Smooth muscle cell (in vitro differentiated cells): Measurements from ENCODE around the gene MARK2. TPM values are rescaled to one million over a fixed set of nuclear protein-coding genes. Genes with fewer than 3 reads are reported as not detected.

Experiments used
- DNase-seq: peaks from one replicate; lab custom pipeline; 2025; ENCODE audit not compliant: unreplicated experiment; lab: John Stamatoyannopoulos, UW
- H2AFZ ChIP-seq: fragments of 200-600 bp; sonication (generic); 2 replicates; pipeline ENCODE4 v1.6.0; 2016; ENCODE audit warnings: antibody characterized with exemption, low read depth, mild to moderate bottlenecking
- H3F3A ChIP-seq: fragments of 200-600 bp; sonication (generic); 2 replicates; pipeline ENCODE4 v1.6.0; 2017; ENCODE audit warnings: antibody characterized with exemption, low read depth
- H3K27ac ChIP-seq: fragments of 200-600 bp; sonication (generic); 2 replicates; pipeline ENCODE4 v1.5.1; 2016; ENCODE audit warnings: low read depth, mild to moderate bottlenecking
- H3K27me3 ChIP-seq: fragments of 200-600 bp; sonication (generic); 2 replicates; pipeline ENCODE4 v1.6.1; 2016; ENCODE audit warnings: low read depth, mild to moderate bottlenecking
- H3K36me3 ChIP-seq: fragments of 200-600 bp; sonication (generic); 2 replicates; pipeline ENCODE4 v1.5.1; 2016; ENCODE audit warnings: low read depth
- H3K4me1 ChIP-seq: fragments of 200-600 bp; sonication (generic); 2 replicates; pipeline ENCODE4 v1.5.1; 2016; ENCODE audit warnings: low read depth
- H3K4me2 ChIP-seq: fragments of 200-600 bp; sonication (generic); 2 replicates; pipeline ENCODE4 v1.6.0; 2016; ENCODE audit warnings: mild to moderate bottlenecking
- H3K4me3 ChIP-seq: fragments of 200-600 bp; sonication (generic); 2 replicates; pipeline ENCODE4 v1.5.1; 2016; ENCODE audit warnings: mild to moderate bottlenecking
- H3K79me2 ChIP-seq: fragments of 200-600 bp; sonication (generic); 2 replicates; pipeline ENCODE4 v1.6.0; 2016; ENCODE audit warnings: low read depth, mild to moderate bottlenecking
- H3K9ac ChIP-seq: fragments of 200-600 bp; sonication (generic); 2 replicates; pipeline ENCODE4 v1.6.0; 2016; ENCODE audit warnings: low read depth
- H3K9me3 ChIP-seq: fragments of 200-600 bp; sonication (generic); replicated peaks from 2 replicates; pipeline ENCODE4 v1.5.1; 2016; ENCODE audit warnings: low read depth
- H4K20me1 ChIP-seq: fragments of 200-600 bp; sonication (generic); 2 replicates; pipeline ENCODE4 v1.6.0; 2016; ENCODE audit warnings: low read depth
- WGBS: methylation state at CpG from one replicate; pipeline ENCODE4 v1.1.7; 2016; ENCODE audit warnings: low lambda C conversion rate; 5-methylcytosine and 5-hydroxymethylcytosine counted together
- polyA plus RNA-seq: library from polyadenylated mRNA; unstranded; fragments of >200 nt; fragmentation: Nextera tagmentation; extraction: Ambion mirVana; gene quantifications from 2 replicates; pipeline ENCODE4 v1.2.1, GENCODE V29; 2016
- total RNA-seq: library from RNA; depleted of rRNA; stranded (reverse); fragments of >200 nt; gene quantifications from 2 replicates; pipeline ENCODE4 v1.2.3, GENCODE V29; 2014
- TF ChIP-seq, protein P1 (sequence below): fragments of 200-600 bp; sonication (generic); IDR thresholded peaks from 2 replicates; pipeline ENCODE4 v1.5.1; 2017; ENCODE audit warnings: borderline replicate concordance, mild to moderate bottlenecking, antibody characterized with exemption; ENCODE audit not compliant: insufficient read depth, poor library complexity, severe bottlenecking

Gene MARK2
- total and polyA plus RNA-seq, 2 experiments from 2014 or later, result 14.2 to 23.3 TPM

DNA sequence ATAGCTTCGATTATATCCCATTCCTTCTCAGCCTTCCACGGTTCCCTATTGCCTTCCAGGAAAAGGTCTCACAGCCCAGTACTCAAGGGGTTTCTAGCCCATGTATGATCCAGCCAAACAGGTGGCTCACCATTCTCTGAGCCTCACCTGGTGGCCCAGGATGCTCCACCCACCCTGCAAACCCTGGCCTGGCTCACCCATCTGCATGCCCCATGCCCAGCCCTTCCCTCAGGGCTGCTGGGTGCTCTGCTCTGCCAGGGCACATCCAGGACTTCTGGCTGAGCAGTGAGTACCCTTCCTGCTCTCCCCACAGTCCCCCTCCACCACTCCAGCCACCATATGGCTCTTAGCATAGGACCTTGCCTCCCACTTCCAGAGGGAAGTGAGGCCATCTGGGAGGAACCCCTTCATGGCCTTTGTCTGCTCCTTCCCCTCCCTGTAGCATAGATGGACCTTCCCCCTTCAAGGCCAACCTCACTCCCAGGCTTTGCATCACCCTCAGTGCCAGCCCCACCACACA is 83.8 kb downstream of the MARK2 start:
- H2AFZ ChIP-seq, result no peak overlapping the region
- H3K9me3 ChIP-seq, result no peaks in the 10 kb centered on the region
- TF ChIP-seq, protein P1, sequence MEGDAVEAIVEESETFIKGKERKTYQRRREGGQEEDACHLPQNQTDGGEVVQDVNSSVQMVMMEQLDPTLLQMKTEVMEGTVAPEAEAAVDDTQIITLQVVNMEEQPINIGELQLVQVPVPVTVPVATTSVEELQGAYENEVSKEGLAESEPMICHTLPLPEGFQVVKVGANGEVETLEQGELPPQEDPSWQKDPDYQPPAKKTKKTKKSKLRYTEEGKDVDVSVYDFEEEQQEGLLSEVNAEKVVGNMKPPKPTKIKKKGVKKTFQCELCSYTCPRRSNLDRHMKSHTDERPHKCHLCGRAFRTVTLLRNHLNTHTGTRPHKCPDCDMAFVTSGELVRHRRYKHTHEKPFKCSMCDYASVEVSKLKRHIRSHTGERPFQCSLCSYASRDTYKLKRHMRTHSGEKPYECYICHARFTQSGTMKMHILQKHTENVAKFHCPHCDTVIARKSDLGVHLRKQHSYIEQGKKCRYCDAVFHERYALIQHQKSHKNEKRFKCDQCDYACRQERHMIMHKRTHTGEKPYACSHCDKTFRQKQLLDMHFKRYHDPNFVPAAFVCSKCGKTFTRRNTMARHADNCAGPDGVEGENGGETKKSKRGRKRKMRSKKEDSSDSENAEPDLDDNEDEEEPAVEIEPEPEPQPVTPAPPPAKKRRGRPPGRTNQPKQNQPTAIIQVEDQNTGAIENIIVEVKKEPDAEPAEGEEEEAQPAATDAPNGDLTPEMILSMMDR, result no peak
- H3K4me1 ChIP-seq, result peaks cover 33% of the 10 kb centered on the region
- no peaks in the 10 kb centered on the region for H4K20me1 ChIP-seq
- no peak overlapping the region for H3K4me3 ChIP-seq
- H3K79me2 ChIP-seq, result no peaks in the 10 kb centered on the region
- 95% methylated on average over 2 of the region's 2 CpGs for WGBS
- no peaks in the 10 kb centered on the region for H3F3A ChIP-seq
- DNase-seq, result no peak
- no peak overlapping the region for H3K4me2 ChIP-seq
- H3K27me3 ChIP-seq, result no peaks in the 10 kb centered on the region
- H3K9ac ChIP-seq, result no peak overlapping the region
- no peak overlapping the region for H3K27ac ChIP-seq
- H3K36me3 ChIP-seq, result no peaks in the 10 kb centered on the region

DNA sequence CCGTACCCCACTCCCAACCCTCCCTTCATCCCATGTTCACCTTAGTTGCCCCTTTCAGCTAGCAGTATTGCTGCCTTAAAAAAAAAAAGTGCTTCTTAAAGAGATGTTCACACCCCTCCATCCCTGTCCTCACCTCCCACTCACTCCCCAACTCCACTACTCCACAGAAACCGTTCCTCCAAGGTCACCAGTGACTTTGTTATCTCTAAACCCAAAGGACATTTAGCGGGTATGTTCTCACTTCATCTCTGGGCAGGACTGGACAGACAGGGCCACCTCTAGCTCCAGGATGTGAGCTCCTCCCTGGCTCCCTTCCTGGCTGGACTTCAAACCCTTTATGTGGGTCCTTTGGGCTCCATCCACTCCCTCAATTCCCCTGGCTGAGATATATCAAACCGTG is 84.4 kb downstream of the MARK2 start:
- Histone ChIP-seq H3F3A (no peaks in the 10 kb centered on the region), H3K4me1 (peaks cover 28% of the 10 kb centered on the region), H3K79me2 (no peaks in the 10 kb centered on the region), H3K36me3 (no peaks in the 10 kb centered on the region), H3K4me3 (no peak overlapping the region), H3K27me3 (no peaks in the 10 kb centered on the region), H3K9me3 (no peaks in the 10 kb centered on the region), H3K4me2 (no peak overlapping the region), H2AFZ (no peak overlapping the region), H3K9ac (no peak overlapping the region), H4K20me1 (no peaks in the 10 kb centered on the region), H3K27ac (no peak overlapping the region)
- WGBS, result 82% methylated on average over 4 of the region's 4 CpGs
- no peak for DNase-seq
- TF ChIP-seq, protein P1, result no peak

DNA sequence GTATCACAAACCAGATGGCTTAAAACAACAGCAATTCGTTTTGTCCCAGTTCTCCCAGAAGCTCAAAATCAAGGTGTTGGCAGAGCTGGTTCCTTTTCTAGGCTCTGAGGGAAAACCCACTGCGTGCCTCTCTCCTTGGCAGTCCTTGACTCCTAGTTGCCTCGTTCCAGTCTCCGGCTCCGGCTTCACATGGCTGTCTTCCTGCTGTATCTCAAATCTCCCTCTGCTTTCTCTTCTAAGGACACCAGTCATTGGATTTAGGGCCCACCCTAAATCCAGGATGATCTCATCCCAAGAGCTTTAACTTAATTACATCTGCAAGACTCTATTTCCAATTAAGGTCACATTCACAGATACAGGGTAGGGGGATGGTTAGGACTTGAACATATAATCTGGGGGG is 90.7 kb downstream of the MARK2 start:
- Histone ChIP-seq H4K20me1 (no peaks in the 10 kb centered on the region), H3K27ac (no peak overlapping the region), H3K27me3 (no peaks in the 10 kb centered on the region), H3K36me3 (no peaks in the 10 kb centered on the region), H3K9me3 (no peaks in the 10 kb centered on the region), H3K4me2 (no peak overlapping the region), H3K79me2 (no peaks in the 10 kb centered on the region), H3K4me1 (no peaks in the 10 kb centered on the region), H3K9ac (no peak overlapping the region), H3K4me3 (no peak overlapping the region), H3F3A (no peaks in the 10 kb centered on the region), H2AFZ (no peak overlapping the region)
- 89% methylated on average over 5 of the region's 5 CpGs for WGBS
- DNase-seq, result no peak
- TF ChIP-seq, protein P1, result no peak

DNA sequence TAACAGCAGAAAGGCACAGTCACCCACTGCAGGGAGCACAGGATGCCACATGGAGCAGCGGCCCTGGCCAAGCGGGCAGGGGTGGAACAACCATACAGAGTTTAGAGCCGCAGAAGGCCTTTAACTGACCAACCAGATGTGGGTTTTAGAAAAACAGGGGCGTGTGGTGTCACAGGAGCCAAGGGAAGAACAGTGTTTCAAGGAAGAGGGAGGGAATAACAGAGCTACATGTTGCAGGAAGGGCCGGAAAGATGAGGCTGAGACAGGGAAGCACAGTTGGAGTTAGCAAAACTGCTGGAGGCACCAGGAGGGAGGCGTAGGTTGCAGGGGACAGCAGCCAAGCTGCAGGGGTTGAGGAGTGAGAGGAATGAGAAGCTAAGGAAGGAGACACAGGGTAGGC is 92.1 kb downstream of the MARK2 start:
- no peaks in the 10 kb centered on the region for H3F3A ChIP-seq
- no peaks in the 10 kb centered on the region for H4K20me1 ChIP-seq
- no peaks in the 10 kb centered on the region for H3K9me3 ChIP-seq
- H2AFZ ChIP-seq, result no peak overlapping the region
- no peak overlapping the region for H3K4me3 ChIP-seq
- WGBS, result 86% methylated on average over 6 of the region's 6 CpGs
- no peak for DNase-seq
- no peaks in the 10 kb centered on the region for H3K79me2 ChIP-seq
- H3K9ac ChIP-seq, result no peak overlapping the region
- TF ChIP-seq, protein P1, result no peak
- H3K27me3 ChIP-seq, result no peaks in the 10 kb centered on the region
- no peaks in the 10 kb centered on the region for H3K36me3 ChIP-seq
- H3K4me1 ChIP-seq, result no peaks in the 10 kb centered on the region
- no peak overlapping the region for H3K27ac ChIP-seq
- no peak overlapping the region for H3K4me2 ChIP-seq
